Ureter (tissue), 1 donor: ENCODE measurements around the gene EDNRA. TPM values are rescaled to one million over a fixed set of nuclear protein-coding genes. Genes with fewer than 3 reads are reported as not detected.
A peak's percentile ranks its signal among the peaks of the same experiment; 100 is the strongest.

Experiments
- DNase-seq: peaks from one replicate; pipeline ENCODE4 v3.0.0-alpha.2; 2020; ENCODE audit warnings: low spot score
- total RNA-seq: library from RNA; stranded (reverse); gene quantifications from one replicate; pipeline ENCODE4 v1.2.4, GENCODE V29; 2023
- donor health status: DM: yes; HTN: yes; CAD: no.

EDNRA gene
- total RNA-seq, 1 donor from 2014 or later: 15.4 TPM

DNA sequence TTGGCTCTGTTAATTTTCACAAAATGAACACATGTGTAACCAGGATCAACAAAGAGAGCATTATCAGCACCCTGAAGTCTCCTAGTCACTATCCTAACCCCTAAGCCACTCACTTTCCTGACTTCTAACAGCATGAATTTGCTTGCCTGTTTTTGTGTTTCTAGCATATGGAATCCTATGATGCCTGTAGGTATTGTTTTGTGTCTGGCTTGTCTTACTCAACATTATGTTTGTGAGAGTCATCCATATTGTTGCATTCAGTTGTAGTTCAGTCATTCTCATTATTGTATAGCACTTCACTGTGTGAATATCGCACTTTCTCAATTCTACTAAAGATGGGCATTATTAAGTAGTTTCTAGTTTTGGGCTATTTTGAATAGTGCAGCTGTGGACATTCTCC is 15.6 kb downstream of the EDNRA start:
- no peak for DNase-seq

DNA sequence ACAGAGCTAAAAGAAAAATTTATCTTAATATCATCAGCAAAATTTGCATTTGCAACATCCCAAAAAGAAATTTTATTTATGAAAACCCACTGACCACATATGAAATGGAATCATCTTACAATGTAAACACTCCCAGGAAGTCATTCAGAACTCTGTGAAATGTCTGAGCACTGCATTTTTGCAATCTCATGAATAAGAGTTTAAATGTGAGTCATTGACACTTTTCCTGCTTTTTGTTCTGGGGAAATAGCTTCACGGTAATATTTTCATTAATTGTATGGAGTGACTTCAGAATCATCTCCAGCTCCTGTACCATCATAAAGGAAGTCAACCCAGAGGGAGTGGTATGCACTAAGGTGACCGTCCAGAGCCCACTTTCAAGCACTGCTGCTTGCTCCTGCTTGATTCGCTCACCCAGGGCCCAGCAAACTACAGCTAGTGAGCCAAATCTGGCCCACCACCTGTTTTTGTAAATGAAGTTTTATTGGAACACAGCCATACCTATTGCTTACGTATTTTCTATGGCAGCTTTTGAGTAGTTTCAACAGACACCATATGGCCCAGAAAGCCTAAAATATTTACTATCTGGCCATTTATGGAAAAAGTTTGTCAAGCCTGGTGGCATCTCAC is 17.2 kb downstream of the EDNRA start:
- no peak for DNase-seq

DNA sequence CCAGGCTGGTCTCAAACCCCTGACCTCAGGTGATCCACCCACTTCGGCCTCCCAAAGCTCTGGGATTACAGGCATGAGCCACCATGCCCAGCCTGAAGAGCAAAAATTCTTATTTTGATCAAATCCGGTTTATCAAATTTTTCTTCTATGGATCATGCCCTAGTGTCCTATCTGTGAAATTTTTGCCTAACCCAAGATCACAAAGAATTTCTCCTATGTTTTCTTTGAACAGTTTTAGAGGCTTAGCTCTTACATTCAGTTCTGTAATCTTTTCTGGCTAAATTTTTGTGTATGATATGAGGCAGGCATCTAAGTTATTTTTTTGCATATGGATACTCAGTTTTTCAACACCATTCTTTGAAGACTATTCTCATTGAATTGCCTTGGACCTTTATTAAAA is 27.4 kb downstream of the EDNRA start:
- no peak for DNase-seq

DNA sequence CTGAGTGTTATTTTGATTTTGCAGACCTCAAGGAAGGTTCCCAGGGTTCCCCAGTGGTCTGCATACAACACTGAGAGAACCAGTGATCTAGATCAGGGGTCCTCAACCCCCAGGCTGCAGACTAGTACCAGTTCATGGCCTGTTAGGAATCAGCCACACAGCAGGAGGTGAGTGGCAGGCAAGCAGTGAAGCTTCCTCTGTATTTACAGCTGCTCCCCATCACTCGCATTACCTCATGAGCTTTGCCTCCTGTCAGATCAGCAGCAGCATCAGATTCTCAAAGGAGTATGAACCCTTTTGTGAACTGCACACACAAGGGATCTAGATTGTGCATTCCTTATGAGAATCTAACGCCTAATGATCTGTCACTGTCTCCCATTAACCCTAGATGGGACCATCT is 28.5 kb downstream of the EDNRA start:
- no peak for DNase-seq

- no peak for DNase-seq
Observed at GRCh38 chr4:147510962-147511668, 30.2 kb downstream of the EDNRA start.

DNA sequence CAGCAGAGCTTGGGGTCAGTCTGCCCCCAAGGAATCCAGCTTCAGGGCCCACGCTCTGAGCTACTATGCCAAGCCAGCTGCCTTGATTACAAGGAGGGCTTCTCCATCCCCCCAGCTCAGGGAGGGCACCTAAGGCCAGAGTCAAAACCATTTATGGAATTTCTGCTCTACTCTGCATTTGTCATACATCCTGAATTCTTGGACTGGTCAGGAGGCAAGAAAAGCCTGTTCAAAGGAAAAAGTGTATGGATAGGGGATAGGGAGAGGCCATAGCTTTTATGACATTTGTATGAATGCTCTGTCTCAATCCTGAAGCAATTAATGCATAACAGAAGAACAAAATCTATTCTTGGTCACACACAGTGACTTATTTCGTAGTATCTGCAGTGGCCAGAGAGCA is 32.2 kb downstream of the EDNRA start:
- DNase-seq: no peak

DNA sequence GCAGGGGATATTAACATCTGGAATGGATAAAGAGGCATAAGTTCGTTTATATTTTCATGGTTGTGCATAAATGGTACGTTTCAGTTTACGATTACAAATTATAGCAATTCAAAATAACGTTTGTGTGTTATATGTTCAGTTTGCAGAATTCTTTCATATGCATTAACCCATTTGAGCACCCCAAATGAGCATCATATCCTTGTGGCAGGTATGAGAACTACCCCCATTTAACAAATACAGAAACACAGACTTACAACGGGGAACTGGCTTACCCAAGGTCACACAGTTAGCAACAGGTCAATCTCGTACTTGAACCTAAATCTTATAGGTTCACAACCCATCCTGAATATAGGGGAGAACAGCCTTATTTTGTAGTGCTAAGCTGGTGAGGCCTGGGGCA is 33.1 kb downstream of the EDNRA start:
- DNase-seq: no peak

- no peak for DNase-seq
Observed at GRCh38 chr4:147515220-147515936, 34.5 kb downstream of the EDNRA start.

DNA sequence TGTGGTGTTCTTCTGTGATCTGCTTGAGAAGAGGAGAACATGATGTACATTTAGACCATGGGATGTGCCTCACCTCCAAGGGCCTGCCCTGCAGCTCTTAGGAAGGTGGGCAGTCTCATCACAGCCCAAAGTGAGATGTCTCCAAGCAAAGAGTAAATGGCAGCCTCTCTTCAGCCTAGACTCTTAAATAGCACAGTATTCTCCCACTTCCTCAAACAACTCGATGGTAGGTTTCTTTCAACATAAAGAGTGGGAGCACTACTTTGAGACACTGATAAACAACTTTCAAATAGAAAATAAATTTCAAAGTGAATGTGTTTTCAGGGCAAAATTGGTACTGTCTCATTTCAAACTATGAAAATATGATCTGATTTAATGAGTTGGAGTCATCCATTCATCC is 35.2 kb downstream of the EDNRA start:
- no peak for DNase-seq

DNA sequence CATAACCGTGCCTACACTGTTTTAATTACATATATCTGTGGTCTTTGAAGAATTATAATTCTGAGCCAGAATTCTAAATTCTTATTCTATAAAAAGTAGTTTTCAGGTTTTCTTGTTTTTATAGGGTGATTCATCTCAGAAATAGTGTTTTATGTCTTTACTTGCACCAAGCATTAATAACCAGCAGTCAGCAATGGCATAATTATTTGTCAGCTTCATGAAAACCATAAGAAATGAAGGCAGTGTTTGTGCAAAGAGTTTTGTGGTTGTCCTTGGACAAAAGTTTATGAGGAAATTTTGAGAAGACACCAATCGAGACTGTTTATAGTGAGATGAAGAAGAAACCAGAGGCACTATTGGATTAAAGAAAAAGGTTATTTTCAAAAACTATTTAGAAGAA is 37.2 kb downstream of the EDNRA start:
- no peak for DNase-seq

DNA sequence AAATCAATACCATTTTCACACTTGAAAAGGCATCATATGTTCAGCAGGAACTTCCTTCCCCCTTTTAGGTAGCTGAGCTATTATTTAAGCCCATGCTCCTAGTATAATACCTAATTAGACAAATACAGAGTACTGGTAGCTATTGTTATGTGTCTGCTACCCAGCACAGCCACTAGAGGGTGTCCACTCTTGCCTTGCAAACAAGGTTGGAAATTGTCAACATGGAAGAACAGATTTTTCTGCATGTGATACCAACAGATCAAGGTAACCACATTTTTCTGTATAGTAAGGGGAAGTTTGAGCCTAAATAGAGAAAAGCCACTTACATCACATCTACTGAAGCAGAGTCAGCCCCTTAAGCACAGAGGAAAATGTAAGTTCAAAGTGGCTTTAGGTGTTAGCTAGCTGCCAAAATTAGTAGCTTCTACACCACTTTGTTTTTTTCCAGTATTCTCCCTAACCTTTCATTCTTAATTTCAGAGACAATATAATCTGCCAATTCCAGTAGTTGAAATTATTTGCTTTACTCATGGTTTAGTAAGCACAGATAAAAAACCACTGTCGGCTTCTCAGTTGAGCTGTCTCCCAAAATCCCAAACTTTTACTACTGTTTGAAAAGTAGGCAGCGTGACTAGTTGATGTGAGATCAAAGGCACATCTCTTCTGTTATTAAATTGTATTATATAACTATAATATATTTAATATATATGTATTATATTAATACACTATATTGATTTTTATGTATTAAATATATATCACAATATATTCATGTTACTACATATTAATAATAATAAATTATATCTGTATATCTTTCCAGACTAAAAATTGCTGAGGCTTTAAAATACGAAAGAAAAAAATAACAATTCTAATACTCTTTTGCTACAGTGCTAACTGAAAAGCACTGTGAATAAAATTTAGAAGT is 38.2 kb downstream of the EDNRA start:
- peak; percentile 52 for DNase-seq

- DNase-seq: no peak
Observed at GRCh38 chr4:147524601-147525000, 43.7 kb downstream of the EDNRA start.

GRCh38 chr4:147525494-147526271 is 44.8 kb downstream of the EDNRA start:
- DNase-seq: peak; percentile 59

DNA sequence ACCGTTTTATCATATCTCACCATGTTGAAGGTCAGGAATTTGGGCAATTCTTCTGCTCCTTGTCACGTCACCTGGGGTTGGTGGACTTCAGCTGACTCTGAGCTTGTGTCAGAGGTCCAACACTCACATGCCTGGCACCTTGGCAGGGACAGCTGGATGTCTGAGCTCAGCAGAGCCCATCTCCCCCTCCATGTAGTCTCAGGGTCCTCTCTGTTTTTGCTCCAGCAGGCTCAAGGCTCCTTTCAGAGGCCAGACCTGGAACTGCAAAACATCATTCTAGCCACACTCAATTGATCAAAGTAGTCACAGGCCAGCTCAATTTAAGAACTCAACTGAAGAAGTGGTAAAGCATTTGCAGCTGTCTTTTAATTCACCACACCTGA is 45.4 kb downstream of the EDNRA start:
- no peak for DNase-seq

DNA sequence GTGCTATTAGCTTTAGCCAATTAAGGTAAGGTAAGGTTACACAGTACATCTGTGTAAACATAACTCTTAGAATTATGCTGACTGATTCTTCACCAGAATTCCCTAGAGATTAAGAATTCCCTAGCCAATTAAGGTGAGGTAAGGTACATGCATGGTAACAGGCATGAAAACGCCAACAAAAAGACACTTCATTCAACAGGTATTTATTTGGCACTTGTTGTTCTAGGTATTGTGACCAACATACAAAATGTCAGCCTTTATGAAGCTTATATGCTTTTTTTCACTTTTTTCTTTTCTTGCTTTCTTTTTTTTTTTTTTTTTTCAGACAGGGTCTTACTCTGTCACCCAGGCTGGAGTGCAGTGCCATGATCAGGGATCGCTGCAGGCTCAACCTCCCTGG is 47.2 kb downstream of the EDNRA start:
- DNase-seq: no peak

DNA sequence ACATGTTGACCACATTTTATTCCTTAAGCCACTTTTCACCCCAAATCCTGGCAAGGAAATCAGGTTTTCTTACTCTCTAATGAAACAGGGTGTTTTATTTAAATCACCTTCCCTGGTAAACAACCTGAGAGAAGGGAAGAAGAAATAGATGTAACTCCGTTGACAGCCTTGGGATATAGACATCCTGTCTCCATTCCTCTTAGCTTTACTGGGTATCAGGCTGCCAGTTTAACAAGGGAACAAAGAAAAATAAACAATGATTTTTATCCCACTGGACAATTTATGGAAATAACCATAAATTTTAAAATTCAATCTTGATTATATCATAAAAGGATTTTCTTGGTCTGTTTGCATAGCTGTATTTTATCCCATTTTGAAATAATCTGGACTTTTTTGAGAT is 49.2 kb downstream of the EDNRA start:
- DNase-seq: no peak

DNA sequence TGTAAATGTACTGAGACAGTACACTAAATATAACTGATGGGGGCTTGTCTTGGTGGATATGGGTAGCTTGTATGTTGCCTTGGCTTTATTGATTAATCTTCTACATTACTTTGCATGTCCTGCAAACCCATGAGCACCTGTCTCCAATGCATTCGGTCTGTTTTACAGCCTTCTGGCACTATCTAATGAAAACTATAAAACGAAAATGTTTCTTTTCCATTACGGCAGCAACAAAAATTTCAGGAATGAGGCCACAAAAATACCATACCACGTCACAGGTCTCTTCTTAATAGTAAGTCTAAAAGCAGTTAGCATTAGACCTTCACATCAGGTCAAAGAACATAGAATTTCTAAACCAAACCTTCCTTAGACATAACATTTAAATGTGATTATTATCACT is 49.8 kb downstream of the EDNRA start:
- no peak for DNase-seq

DNA sequence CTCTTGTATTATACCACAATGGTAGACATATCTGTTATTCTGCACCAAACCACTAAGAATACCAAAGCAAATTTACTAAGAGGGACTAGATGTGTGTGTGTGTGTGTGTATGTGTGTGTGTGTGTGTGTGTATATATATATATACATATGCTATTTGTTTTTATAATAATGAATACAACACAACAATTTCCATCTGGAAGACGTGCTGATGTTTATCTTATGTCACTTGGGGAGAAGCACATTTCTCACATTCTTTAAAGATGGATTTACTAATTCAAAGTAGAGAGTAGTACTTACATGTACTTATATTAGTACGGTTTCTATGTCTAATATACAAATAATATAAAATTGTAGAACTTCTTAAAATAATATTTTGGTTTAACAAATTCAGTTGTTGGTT is 52.0 kb downstream of the EDNRA start:
- DNase-seq: no peak

DNA sequence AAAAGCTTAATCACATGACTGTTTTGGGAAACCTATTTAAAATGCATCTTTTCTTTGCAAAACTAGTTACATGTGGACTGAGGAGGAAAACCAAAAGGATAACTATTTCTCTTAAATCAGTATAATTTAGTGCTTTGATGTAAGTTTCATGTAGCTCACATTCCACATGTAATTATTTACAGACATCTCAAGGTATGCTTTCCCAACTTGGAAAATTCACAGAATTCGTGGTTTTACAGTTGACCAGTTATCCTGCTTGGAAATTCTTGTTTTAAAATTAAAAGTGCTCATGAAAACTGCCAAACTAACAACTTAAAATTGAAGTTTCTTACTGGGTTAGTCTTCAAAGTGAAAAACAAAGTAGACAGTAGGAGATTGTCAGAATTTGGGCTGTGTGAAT is 52.4 kb downstream of the EDNRA start:
- DNase-seq: no peak

DNA sequence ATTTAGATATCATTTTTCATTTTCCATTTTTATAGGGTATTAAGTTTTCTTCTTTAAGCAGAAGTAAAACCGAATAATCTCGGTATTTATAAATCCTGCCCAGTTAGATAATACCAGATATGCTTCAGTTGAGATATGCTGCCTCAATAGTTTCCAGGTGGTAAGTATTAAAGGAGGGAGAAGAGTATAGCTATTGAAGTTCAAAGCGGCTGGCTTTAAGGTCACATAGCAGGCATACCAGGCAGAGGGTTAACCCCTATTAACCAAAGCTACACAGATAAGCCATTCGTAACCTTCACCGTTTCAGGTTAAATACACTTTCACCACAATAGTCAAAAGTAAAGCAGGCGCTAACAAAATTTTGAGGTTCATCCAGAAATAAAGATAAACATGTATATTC is 54.2 kb downstream of the EDNRA start:
- no peak for DNase-seq

DNA sequence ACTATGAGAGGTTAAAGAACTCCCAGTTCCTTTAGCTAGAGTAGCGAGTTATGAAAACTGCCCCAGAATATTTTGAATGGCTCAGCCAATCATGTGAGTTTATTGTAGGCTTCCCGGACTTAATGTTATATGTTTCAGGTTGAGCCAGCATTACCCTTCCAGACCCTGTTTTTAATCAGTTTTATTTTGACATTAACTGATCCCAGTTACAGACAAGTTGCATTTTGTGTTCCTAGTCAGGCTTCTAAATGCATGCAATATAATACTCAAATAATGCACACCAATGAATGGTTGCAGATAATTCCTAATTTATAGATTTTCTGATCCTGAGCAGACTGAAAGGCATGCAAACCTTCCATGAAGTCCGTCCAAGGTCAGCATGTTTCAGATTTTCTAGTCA is 57.8 kb downstream of the EDNRA start:
- no peak for DNase-seq
